GM12874 (cell line): Measurements from ENCODE around the gene SHC4.

Experiments used
- TF ChIP-seq, protein P1 (sequence below): IDR thresholded peaks from 2 replicates; pipeline ENCODE4 v1.5.1; 2011; ENCODE audit warnings: low read depth, mild to moderate bottlenecking, control low read depth, low read length, moderate library complexity; ENCODE audit not compliant: insufficient read depth

Gene SHC4

DNA sequence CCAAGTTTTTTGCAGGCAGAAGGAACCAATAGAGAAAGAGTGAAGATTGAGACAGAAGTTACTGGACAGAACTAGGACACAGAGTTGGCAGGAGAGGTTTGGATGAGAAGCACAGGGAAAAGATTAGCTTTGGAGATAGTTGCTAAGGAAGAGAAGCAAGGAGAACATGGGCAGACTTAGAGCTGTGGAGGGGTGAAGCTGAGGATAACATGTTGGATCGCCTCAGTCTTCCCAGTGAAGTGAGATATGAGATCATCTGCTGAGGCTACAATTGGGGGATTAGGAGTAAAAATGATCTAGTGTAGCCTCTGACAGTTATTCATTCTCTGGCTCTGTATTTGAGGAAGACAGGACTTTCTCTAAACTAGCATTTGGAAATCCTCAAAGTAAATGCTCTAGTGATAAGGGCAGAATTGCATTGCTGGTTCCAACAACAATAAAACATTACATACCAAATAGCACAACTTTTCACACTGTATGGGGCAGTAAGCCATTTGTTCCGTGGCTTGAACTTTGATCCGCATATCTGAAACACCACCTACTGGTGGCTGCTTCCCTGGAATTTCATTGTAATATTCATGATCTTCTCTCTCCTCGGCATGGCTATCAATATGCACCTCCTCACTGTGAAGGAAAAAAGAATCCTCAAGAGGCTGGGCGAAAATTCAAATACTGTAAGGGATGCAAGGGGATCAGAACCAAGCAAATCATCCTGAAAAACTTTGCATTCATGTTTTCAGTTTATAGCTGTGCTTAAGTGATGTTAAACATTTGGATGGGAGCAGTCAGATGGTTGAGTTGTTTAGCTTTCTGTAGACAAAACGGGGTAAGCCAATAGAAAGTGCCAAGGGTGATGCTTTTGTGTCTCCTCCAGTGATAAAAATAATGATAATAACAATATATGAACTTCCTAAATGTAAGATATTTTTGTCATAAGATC is 107.9 kb downstream of the SHC4 start:
- TF ChIP-seq, protein P1, sequence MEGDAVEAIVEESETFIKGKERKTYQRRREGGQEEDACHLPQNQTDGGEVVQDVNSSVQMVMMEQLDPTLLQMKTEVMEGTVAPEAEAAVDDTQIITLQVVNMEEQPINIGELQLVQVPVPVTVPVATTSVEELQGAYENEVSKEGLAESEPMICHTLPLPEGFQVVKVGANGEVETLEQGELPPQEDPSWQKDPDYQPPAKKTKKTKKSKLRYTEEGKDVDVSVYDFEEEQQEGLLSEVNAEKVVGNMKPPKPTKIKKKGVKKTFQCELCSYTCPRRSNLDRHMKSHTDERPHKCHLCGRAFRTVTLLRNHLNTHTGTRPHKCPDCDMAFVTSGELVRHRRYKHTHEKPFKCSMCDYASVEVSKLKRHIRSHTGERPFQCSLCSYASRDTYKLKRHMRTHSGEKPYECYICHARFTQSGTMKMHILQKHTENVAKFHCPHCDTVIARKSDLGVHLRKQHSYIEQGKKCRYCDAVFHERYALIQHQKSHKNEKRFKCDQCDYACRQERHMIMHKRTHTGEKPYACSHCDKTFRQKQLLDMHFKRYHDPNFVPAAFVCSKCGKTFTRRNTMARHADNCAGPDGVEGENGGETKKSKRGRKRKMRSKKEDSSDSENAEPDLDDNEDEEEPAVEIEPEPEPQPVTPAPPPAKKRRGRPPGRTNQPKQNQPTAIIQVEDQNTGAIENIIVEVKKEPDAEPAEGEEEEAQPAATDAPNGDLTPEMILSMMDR, result no peak

DNA sequence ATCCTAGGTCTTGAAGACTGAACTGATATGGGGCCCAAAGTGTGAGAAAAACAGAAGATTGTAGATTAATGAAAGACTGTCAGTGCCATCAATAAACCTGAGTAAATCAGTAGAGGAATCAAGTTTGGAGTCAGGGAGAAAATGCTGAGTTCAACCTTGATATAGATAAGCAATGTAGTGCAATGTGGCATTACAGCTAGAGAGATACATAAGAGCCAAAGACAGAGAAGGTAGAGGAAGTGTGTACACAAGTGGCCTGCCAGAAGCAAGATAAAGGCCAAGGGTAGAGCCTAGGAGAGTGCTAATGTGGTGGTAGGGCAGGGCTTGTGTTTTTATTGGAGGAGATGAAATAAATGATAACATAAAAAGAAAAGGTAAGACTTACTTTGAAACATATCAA is 111.8 kb downstream of the SHC4 start:
- TF ChIP-seq, protein P1, result no peak

DNA sequence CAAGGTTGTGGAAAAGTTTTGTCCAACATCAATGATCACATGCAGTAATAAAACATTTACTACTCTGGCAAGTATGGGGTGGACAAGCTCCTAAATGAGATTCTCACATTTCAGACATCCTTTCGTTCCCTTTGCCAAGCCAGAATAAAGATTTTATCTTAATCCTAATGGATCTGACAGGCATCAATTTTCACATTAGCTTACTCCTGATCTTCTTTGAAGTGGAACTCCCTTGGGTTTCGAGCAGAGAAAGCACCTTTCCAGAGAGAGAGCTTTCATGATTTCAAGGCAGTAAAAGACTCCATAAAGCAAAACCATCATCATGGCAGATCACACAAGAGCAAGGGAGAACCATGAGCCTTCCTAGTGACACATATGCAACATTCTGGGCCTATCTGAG is 113.1 kb downstream of the SHC4 start:
- TF ChIP-seq, protein P1, result no peak

DNA sequence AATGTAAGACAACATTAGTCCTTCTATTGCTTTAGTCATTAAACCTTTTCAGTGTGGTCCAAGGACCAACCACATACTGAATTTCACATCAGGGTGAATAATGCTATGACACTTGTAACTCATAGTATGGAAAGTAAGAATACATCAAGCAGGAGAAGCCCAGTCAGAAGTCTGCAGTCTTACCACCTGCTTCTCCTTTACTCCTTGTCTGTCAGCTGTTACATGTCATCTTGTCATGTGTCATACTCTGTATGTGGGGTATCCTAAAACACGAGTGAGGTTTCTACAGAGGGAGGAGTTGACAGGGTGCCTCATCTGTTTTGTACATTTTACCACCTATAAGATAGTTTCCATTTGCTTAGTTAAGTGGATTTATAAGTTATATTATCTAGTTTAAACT is 118.6 kb downstream of the SHC4 start:
- TF ChIP-seq, protein P1, result no peak

DNA sequence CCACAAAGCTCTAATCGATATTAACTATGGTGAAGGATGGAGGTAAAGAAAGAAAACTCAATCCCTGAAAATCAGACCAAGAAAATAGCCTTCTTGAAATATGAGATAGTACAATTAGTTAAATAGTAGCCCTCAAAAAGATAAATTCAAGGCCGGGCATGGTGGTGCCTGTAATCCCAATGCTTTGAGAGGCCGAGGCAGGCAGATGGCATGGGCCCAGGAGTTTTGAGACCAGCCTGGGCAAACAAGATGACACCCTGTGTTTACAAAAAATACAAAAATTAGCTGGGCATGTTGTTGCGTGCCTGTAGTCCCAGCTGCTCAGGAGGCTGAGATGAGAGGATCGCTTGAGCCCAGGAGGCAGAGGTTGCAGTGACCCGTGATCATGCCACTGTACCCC is 121.2 kb downstream of the SHC4 start:
- TF ChIP-seq, protein P1, result no peak

DNA sequence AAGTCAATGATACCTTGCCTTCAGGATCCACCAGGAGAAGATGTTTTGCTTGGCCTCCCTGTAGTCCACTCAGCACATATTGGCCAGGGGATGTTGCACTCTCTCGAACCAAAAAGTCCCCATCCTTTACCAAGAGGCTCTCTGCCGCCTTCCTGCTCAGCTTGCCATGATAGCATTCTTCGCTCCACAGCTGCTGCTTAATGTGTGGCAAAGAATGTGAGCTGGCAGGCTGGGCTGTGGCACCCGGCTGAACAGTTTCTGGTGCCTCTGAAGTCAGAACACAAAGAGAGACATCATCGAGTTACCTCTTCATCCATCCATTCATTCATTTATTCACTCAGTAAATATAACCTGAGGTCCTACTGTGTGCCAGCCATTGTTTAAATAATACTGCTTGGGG is 129.0 kb downstream of the SHC4 start:
- TF ChIP-seq, protein P1, result no peak

DNA sequence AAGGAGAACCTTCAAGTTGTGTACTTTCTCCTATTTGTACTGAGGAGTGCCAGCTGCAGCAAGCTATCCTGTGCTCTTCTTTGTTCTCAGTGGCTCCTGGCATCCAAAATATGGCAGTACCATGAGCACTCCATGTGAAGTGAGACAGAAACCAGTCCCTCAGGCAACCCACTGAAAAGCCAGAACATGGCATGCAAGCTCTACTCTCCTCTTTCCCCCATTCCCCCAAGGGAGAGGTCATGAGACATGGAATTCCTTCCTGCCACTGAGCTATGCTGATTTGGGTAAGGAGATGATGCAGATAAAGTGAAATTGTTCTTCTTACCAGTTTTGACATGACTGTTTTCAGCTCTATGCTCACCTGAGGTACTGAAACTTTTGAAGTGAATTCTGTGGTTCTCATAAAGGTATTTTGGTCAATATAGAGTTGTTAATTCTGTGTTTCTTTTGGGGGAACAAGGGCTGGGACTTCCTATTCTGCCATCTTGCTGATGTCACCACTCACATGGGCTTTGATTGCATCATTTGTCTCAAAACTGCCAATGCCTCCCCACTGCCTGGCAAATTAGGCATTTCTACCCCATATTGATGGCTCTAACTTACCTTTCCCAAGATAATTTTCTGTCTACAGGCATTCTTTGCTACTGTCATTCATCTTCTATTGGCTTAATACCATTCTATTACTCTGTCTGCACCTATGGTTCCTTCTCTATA is 130.0 kb downstream of the SHC4 start:
- TF ChIP-seq, protein P1, result no peak
